ENCODE results near the gene C7orf25. TPM values are rescaled to one million over a fixed set of nuclear protein-coding genes. Genes with fewer than 3 reads are reported as not detected.

The C7orf25 gene
- total RNA-seq, 6 donors from 2014 or later, result 8.7 to 31.4 (median 10.4) TPM

DNA sequence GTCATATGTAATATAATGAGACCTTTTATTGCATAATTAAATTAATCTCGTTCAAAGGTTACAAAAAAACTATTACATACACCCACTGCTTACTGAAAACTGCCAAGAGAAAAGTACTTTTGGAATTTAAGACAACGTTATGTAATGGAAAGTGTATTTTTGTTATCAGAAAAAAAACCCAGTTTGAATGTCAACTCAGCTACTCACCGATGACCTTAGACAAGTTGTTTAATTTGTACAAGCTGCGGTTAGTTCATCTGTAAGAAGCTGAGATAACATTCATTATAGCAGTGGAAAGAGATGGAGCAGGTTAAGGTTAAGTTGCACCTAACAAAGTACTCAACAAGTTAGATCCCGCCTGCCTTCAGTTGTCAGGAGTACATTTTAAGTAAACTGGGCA lies 19.0 kb upstream of the C7orf25 start:
- ATAC-seq (ENCODE audit: low FRiP score in 2 of 2) (no peak), DNase-seq (no peak)
- Histone ChIP-seq H3K9me3 (no peaks in the 10 kb centered on the region), H3K4me3 (peak overlapping the region; percentile 65 to 97 (median 84)), H3K27ac (peak overlapping the region in 2 of 4 donors; percentile 87 to 89), H3K36me3 (peaks cover 12 to 29% (median 17%) of the 10 kb centered on the region in 4 donors), H3K4me1 (peaks cover 31 to 59% (median 44%) of the 10 kb centered on the region in 4 donors), H3K27me3 (no peaks in the 10 kb centered on the region)
- no peak for TF ChIP-seq EP300 (IDR thresholded peaks at IDR 0.05)
- no peak for TF ChIP-seq POLR2AphosphoS5 (IDR thresholded peaks at IDR 0.05)
- TF ChIP-seq, protein P1, sequence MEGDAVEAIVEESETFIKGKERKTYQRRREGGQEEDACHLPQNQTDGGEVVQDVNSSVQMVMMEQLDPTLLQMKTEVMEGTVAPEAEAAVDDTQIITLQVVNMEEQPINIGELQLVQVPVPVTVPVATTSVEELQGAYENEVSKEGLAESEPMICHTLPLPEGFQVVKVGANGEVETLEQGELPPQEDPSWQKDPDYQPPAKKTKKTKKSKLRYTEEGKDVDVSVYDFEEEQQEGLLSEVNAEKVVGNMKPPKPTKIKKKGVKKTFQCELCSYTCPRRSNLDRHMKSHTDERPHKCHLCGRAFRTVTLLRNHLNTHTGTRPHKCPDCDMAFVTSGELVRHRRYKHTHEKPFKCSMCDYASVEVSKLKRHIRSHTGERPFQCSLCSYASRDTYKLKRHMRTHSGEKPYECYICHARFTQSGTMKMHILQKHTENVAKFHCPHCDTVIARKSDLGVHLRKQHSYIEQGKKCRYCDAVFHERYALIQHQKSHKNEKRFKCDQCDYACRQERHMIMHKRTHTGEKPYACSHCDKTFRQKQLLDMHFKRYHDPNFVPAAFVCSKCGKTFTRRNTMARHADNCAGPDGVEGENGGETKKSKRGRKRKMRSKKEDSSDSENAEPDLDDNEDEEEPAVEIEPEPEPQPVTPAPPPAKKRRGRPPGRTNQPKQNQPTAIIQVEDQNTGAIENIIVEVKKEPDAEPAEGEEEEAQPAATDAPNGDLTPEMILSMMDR (IDR thresholded peaks at IDR 0.05), result no peak
- no peak for TF ChIP-seq POLR2A (IDR thresholded peaks at IDR 0.05)
- WGBS, 2 donors, result 18 to 24% methylated on average over 5 of the region's 5 CpGs

DNA sequence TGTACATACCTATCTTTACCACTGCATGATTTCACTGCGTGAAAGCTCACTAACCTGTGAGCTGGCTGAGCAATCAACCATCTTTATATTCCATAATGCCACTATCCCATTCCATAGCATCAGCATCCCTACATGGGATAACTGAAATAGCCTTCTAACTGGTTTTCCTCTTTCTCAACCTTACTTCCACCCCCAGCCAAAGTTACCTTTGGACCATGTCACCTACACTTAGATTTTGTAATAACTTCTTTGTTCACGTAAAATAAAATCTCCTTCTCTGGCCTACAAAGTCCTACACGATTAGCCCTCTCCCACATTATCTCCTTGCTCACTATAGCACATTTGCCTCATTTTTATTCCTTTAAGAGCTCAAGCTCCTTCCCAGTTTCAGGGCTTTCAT lies 17.6 kb upstream of the C7orf25 start:
- H3K27me3 ChIP-seq, result no peaks in the 10 kb centered on the region
- no peaks in the 10 kb centered on the region for H3K9me3 ChIP-seq
- H3K36me3 ChIP-seq, result peaks cover 9 to 32% (median 18%) of the 10 kb centered on the region in 4 donors
- DNase-seq, result no peak
- peaks cover 31 to 53% (median 42%) of the 10 kb centered on the region in 4 donors for H3K4me1 ChIP-seq
- no peak overlapping the region for H3K27ac ChIP-seq
- no peak overlapping the region for H3K4me3 ChIP-seq
- TF ChIP-seq POLR2AphosphoS5 (IDR thresholded peaks at IDR 0.05), result no peak
- TF ChIP-seq, protein P1 (IDR thresholded peaks at IDR 0.05), result no peak
- no peak for TF ChIP-seq POLR2A (IDR thresholded peaks at IDR 0.05)
- no peak for TF ChIP-seq EP300 (IDR thresholded peaks at IDR 0.05)
- no peak for ATAC-seq (ENCODE audit: low FRiP score in 2 of 2)
- 61 to 62% methylated on average over 3 of the region's 3 CpGs for WGBS, 2 donors

DNA sequence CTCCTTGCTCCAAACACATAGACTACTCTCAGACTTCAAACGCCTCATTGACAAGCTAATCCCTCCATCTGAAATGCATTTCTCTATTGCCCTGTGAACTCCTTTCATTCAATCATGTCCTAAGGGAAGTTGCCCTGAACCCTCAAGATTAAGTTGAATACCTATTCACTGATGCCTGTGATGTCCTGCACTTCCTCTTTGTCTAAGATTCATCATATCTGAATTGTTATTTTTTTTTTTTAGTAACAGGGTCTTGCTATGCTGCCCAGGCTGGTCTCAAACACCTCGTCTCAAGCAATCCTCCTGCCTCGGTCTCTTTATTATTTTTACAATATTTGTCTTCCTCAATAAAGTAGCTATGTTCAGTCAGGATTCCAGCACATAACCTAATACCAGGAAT lies 16.9 kb upstream of the C7orf25 start:
- H3K27me3 ChIP-seq, result no peaks in the 10 kb centered on the region
- no peak for TF ChIP-seq POLR2AphosphoS5 (IDR thresholded peaks at IDR 0.05)
- TF ChIP-seq POLR2A (IDR thresholded peaks at IDR 0.05), result no peak
- TF ChIP-seq, protein P1 (IDR thresholded peaks at IDR 0.05), result no peak
- TF ChIP-seq EP300 (IDR thresholded peaks at IDR 0.05), result no peak
- H3K27ac ChIP-seq, result no peak overlapping the region
- peaks cover 9 to 39% (median 21%) of the 10 kb centered on the region in 4 donors for H3K36me3 ChIP-seq
- DNase-seq (no peak), ATAC-seq (ENCODE audit: low FRiP score in 2 of 2) (no peak)
- H3K9me3 ChIP-seq, result no peaks in the 10 kb centered on the region
- H3K4me1 ChIP-seq, result peaks cover 30 to 46% (median 36%) of the 10 kb centered on the region in 4 donors
- WGBS, 2 donors, result 58 to 85% methylated on average over 3 of the region's 3 CpGs
- H3K4me3 ChIP-seq, result no peak overlapping the region

DNA sequence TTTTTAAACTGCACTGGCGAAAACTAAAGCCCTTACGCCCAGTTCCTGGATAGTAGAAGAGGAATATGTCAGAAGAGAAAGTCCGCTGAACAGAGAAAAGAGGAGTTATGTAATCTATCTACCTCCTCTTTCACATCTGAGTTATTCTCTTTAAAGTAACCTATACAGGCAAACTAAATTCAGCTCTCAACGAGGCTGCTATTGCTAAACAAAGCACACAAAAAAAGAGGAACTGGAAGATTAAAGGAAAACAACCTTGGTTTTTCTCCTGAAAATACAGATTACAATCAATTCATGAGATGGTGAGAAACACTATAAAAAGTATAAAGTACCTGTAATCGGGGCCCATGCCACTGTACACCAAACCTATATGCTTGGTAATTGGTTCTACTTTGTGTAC lies 14.3 kb upstream of the C7orf25 start:
- no peak overlapping the region for H3K4me3 ChIP-seq
- peaks cover 20 to 64% (median 36%) of the 10 kb centered on the region in 4 donors for H3K36me3 ChIP-seq
- no peak overlapping the region for H3K27ac ChIP-seq
- peaks cover 22 to 34% (median 27%) of the 10 kb centered on the region in 4 donors for H3K4me1 ChIP-seq
- H3K9me3 ChIP-seq, result no peaks in the 10 kb centered on the region
- H3K27me3 ChIP-seq, result no peaks in the 10 kb centered on the region
- no peak for DNase-seq
- WGBS, 2 donors, result 67 to 81% methylated on average over 5 of the region's 5 CpGs
- no peak for ATAC-seq (ENCODE audit: low FRiP score in 2 of 2)
- TF ChIP-seq POLR2A (IDR thresholded peaks at IDR 0.05) (no peak), POLR2AphosphoS5 (IDR thresholded peaks at IDR 0.05) (no peak), EP300 (IDR thresholded peaks at IDR 0.05) (no peak)
- TF ChIP-seq, protein P1 (IDR thresholded peaks at IDR 0.05), result no peak

DNA sequence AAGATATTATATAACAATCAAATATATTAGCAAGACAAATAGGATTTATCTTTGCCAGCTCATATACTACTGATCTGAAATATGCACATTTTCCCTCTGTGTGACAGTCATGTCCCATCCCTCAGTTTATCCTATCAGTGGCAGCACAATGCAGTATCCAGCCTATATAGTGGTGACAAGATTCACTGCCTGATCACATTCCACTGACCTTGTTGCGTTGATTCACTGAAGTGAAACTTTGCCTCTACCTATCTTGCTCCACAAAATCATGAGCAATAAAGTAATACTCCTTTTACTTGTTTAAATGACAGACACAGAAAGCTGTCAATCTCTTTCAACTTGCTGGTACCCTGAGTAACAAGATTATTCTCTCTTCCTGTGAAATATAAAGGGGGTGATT lies 13.8 kb upstream of the C7orf25 start:
- 95 to 100% methylated on average over 1 of the region's 1 CpG for WGBS, 2 donors
- Histone ChIP-seq H3K4me1 (peaks cover 17 to 29% (median 22%) of the 10 kb centered on the region in 4 donors), H3K9me3 (no peaks in the 10 kb centered on the region), H3K36me3 (peaks cover 25 to 70% (median 40%) of the 10 kb centered on the region in 4 donors), H3K27ac (no peak overlapping the region), H3K4me3 (no peak overlapping the region), H3K27me3 (no peaks in the 10 kb centered on the region)
- no peak for ATAC-seq (ENCODE audit: low FRiP score in 2 of 2)
- no peak for TF ChIP-seq EP300 (IDR thresholded peaks at IDR 0.05)
- no peak for TF ChIP-seq POLR2A (IDR thresholded peaks at IDR 0.05)
- TF ChIP-seq, protein P1 (IDR thresholded peaks at IDR 0.05), result no peak
- no peak for TF ChIP-seq POLR2AphosphoS5 (IDR thresholded peaks at IDR 0.05)
- DNase-seq, result no peak
